A673 (cell line): Measurements from ENCODE around the gene ANK3.

ENCODE experiments used
- EZH2 ChIP-seq: fragments of 200-600 bp; sonication (generic); IDR thresholded peaks from 2 replicates; pipeline ENCODE4 v1.6.1; 2017; ENCODE audit warnings: borderline replicate concordance, low read depth, mild to moderate bottlenecking, mixed read lengths, antibody characterized with exemption, low read length; ENCODE audit not compliant: poor library complexity, severe bottlenecking
- TF ChIP-seq, protein P1 (sequence below): fragments of 300-800, 200-600 bp; sonication (generic); conservative IDR thresholded peaks from 2 replicates; pipeline ENCODE4 v1.5.1; 2017; ENCODE audit warnings: low read depth, mild to moderate bottlenecking, antibody characterized with exemption, low read length, moderate library complexity, mixed read lengths

DNA sequence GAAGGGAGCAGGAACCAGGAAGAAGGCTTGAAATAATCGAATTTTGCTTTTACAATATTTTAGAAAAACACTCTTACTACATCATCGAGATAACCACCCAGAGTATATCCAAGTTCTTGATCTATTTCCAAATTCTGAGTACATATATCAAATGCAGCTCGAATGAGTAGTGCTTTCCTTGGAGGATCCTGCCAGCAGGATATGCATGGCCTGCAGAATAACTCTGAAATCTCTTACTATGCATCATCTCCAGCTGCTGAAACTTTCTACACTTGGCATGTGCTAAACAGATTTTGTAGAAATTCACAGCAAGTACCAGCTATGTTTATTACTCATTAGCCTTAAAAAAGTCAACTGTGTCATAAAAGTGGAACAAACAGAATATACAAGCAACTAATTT, 44.0 kb upstream of the ANK3 start:
- no peak for TF ChIP-seq EZH2
- TF ChIP-seq, protein P1, sequence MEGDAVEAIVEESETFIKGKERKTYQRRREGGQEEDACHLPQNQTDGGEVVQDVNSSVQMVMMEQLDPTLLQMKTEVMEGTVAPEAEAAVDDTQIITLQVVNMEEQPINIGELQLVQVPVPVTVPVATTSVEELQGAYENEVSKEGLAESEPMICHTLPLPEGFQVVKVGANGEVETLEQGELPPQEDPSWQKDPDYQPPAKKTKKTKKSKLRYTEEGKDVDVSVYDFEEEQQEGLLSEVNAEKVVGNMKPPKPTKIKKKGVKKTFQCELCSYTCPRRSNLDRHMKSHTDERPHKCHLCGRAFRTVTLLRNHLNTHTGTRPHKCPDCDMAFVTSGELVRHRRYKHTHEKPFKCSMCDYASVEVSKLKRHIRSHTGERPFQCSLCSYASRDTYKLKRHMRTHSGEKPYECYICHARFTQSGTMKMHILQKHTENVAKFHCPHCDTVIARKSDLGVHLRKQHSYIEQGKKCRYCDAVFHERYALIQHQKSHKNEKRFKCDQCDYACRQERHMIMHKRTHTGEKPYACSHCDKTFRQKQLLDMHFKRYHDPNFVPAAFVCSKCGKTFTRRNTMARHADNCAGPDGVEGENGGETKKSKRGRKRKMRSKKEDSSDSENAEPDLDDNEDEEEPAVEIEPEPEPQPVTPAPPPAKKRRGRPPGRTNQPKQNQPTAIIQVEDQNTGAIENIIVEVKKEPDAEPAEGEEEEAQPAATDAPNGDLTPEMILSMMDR = no peak
